GM08714 (cell line): Measurements from ENCODE around the gene STEAP1B.

Experiments
- H3K4me3 ChIP-seq: fragments of 200-500 bp; sonication (Bioruptor generic); 2 replicates; pipeline ENCODE4 v1.5.1; 2014; ENCODE audit warnings: mild to moderate bottlenecking, low read length, inconsistent platforms
- ZNF274 ChIP-seq: IDR thresholded peaks from 2 replicates; pipeline ENCODE4 v1.6.1; 2012; ENCODE audit warnings: mild to moderate bottlenecking, low read depth, low read length

Gene STEAP1B

DNA sequence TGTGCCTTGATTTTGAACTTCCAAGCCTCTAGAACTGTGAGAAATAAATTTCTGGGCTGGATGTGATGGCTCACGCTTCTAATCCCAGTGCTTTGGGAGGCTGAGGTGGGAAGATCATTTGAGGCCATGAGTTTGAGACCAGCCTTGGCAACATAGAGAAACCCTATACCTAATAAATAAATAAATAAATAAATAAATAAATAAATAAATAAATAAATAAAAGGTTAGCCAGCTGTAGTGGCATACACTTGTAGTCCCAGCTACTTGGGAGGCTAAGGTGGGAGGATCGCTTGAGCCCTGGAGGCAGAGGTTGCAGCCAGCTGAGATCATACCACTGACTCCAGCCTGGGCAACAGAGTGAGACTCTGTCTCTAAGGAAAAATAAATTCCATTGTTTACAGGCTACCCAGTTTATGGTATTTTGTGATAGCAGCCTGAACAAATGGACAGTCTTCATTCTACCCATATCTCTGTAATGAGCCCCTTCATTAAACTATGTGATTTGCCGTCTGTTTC, 67.7 kb downstream of the STEAP1B start:
- no peak for TF ChIP-seq ZNF274

DNA sequence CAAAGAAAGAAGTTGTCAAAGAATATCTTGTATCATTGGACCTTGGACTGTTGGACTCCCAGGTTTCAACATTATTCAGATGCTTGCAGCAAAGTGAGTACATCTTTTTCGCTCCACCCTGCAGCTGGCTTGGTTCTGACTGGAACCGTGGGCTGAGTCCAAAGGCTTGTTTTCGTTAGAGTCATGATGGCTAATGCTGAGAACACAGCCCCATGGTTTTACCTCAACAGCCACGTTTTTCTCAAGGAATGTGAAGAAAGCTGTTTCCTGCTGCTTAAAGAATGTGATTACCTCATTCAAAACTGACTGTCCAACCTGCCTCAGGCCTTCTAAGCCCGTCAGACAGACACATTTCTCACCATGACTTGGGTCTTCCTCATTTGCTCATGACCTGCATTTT, 69.5 kb downstream of the STEAP1B start:
- no peak overlapping the region for H3K4me3 ChIP-seq
- TF ChIP-seq ZNF274, result no peak

More for the DNA sequence above, 67.7 kb downstream of the STEAP1B start:
- H3K4me3 ChIP-seq, result no peak overlapping the region

DNA sequence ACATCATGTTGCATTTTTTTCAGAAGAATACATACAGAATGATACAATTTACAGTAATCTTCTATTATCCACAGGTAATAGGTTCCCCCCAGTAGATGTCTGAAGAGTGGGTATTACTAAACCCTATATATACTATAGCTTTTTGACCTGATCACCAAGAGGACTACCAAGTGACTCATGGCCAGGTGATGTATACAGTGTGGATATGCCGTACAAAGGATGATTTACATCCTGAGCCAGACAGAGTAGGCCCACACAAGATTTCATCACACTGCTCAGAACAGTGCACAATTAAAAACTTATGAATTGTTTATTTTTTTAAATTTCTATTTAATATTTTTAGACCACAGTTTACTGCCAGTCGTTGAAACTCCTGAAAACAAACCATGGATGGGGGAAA, 70.6 kb downstream of the STEAP1B start:
- no peak for TF ChIP-seq ZNF274
- H3K4me3 ChIP-seq, result no peak overlapping the region

DNA sequence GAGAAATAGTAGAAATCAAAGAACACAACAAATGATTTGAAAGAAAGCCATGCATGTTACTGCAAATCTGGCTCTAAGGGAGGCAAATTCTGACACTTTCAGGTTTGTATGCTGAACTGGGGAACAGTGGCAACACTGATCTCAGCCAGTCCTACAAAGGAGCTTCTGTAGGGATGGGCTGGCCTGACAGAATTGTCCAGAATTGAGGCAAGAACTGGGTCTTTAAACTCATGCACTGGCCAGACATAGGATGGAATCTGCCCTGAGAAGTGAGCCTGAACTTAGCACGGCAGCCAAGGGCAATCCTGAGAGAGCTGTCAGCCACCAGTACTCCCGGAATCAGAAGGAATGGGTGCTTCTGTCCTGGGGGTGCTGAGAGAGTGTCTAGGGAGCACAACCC, 72.1 kb downstream of the STEAP1B start:
- TF ChIP-seq ZNF274, result no peak
- no peak overlapping the region for H3K4me3 ChIP-seq

DNA sequence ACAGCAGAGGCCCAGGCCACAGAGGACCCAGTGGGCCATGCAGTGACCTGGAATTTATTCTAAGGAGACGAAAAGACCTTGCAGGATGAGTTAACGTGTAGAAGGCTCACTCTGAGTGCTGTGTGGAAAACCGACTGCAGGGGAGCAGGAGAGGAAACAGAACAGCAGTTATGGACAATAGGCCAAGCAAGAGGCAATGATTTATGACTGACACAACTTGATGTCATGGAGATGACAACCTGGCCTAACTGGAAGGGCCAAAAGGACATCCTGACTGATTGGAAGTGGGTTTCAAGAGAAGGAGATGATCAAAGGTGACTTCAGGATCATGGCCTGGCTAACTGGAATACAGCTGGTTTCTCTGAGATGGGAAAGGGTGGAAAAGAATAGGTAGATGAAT, 72.9 kb downstream of the STEAP1B start:
- H3K4me3 ChIP-seq, result no peak overlapping the region

DNA sequence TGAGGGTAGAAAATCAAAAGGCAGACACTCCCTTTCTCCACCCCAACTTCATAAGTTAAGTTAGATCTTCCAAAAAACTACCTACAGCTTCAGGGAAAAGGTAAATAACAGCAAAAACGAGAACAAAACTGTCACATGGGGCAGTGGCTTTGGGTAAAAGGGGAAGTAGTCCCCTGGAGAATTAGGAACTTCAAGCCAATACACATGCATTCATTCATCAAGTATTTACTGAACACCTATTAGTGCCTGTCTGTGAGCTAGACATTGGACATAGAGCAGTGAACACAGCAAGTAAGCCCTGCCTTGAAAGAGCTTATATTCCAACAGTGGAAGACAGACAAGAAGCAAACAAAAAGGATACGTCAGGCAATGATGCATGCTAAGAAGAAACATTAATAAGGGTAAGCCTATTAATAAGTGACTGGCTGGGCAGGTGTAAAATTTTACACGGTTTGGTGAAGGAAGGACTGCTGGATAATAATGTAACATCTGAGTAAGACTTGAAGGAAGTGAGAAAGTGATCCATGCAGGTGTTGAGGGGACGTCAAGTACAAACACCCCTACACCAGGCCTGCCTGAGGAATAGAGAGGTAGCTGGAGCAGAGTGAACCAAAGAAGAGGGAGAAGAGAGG, 73.4 kb downstream of the STEAP1B start:
- TF ChIP-seq ZNF274, result no peak
- H3K4me3 ChIP-seq, result no peak overlapping the region

More for the DNA sequence above, 72.9 kb downstream of the STEAP1B start:
- no peak for TF ChIP-seq ZNF274

DNA sequence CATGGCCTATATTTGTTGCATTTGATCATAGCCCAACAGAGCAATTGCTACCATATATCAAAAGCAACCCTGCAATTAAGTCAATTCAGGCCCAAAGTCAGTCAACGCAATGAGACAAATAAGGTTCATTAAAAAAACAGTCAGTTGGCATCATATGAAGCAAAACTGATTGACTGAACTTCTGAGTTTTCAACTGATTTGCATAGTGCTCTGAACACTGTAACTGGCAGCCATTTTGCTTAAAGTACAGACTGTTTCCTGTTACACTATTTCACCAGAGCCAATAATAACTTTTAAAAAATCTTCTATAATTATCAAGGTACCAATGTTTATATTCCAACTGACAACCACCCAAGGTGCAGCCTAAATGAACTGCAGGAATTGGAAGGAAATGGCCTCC, 74.6 kb downstream of the STEAP1B start:
- no peak overlapping the region for H3K4me3 ChIP-seq
- TF ChIP-seq ZNF274, result no peak

DNA sequence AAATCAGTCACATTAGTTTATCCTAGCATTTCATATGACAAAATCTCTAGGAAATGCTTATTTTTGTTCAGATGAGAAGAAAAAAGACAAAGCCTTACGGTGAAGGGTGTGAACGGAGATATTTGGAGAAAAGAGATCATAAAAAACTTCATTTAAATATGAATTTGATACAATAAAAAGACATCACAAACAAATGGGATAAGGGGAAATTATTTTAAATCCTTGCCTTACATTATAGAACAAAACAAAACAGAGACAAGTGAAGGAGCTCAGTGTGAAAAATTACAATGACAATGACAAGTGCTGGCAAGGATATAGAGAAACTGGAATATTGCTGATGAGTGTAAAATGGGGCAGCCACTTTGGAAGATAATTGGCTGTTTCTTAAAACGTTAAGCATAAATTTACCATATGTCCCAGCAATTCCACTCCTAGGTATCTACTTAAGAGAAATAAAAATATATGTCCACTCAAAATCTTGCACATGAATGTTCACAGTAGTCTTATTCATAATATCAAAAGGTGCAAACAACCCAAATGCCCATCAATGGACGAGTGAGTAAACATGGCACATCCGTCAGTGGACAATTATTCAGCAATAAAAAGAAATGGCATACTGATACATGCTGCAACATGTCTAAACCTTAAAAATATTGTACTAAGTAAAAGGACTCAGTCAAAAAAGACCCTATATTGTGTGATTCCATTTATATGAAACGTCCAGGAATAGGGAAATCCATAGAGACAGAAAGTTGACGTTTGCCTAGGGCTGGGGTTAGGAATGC, 77.0 kb downstream of the STEAP1B start:
- TF ChIP-seq ZNF274, result no peak
- no peak overlapping the region for H3K4me3 ChIP-seq

DNA sequence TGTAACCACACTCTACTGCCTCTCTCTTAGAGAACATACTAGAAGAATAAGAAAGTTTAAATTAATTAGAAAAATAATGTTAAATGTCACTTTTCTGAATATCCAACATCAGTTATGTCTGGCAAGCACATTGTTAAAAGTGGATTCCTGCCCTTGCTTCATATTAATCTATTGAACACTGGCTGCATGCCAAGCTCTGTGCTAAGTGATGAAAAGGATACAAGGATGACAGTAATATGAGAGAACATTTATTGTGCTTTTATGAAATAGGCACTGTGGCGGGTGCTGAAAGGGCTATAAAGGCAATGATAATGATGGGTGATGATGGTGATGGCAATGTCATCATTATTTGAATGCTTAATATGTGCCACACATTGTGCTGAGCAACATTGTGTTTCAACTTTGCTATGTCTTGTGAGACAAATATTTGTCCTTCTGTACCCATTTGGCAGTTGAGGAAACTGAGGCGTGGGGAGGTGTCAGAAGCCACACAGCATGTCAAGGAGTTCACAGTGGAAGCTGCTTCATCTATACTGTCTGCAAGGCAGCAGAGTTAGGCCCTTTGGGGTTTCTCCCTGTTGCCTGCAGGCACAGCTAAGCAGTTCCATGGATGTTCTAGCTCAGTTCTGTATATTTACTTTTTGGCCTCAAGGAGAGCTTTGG, 78.9 kb downstream of the STEAP1B start:
- TF ChIP-seq ZNF274, result no peak
- no peak overlapping the region for H3K4me3 ChIP-seq

DNA sequence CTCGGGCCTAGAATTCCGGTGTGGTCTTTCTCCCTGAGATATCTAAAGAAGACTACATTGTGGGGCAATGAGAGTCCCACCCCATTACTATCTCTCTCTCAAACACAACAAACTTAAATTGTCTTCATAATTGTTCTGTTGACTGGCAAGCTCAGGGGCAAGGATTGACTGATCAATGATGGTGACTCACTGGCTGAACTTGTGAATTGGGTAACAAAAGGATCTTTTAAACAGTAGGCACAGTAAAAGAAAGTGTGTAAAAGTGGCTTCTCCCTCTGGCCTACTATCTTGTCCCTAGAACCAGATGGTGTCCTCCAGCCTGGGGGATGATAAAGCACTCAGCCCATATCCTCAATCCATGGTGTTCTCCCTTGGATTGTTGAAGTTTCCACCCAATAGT, 80.0 kb downstream of the STEAP1B start:
- no peak for TF ChIP-seq ZNF274
- H3K4me3 ChIP-seq, result no peak overlapping the region

DNA sequence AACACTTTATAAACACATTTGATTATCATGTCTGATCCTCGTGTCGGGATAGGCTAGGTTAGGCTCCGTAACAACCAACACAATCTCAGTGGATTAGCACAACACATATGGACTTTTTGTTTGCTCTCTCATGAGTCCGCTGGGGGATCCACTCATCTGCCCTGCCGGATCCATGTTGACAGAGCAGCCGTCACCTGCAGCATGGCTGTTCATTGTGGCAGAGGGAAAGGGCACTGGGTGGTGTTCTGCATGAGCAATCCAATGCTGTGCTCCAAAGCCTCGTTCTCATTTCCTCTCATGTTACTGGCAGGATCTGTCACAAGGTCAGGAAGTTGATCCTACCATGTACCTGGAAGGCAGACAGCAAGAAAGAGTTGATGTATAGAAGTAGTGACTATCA, 80.5 kb downstream of the STEAP1B start:
- no peak overlapping the region for H3K4me3 ChIP-seq
- no peak for TF ChIP-seq ZNF274

DNA sequence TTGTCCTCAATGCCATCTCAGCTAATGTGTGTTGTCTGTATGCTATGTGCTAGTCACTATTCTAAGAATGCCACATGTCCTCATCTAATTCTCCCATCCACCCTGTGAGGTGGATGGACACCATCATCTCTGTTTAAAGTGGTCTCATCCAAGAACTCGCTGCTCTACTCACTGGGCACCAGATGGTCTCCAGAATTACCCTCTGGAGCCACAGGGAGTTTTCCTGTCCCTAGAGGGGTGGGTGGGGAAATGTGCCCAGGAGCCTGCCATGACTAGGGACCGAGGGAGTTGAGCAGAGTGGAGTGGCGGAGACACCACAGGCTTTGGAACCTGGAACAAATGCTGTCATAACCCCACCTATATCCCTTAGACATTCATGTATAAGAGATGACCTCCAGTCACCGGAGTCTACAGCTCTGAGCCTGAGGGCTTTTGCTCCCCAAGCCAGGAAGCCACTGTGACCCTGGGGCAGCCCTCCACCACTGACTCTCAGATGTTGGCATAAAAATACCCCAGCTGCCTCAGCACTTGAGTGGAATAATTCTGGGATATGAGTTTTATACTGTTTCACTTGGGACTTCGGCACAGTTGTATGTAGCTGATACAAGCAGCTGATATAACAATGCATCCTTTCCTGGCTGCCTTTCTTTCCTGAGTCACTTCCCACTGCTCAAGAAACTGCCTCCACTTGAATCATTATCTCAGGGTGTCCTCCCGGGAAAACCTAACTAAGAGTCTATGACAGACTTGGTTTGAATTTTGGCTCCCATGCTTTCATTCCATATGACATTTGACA, 81.5 kb downstream of the STEAP1B start:
- no peak overlapping the region for H3K4me3 ChIP-seq
- no peak for TF ChIP-seq ZNF274

DNA sequence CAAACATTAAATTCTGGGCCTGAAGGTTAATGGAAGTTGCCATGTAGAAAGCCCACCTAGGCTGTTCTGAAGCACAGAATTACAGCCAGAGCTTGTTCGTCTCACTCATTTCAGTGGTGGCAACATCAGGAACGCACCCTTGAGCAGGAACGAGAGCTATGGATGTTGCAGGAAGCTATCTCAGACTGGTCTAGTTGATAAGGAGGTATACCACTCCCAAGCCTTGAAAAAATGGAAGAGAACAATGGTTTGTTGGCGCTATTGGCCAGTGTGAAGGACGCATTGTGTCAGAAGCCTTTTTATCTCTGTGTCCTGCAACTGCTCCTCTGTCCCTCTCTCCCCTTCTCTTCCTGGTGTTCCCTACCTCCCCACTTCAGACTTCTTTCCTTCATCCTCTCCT, 82.1 kb downstream of the STEAP1B start:
- TF ChIP-seq ZNF274, result no peak
- H3K4me3 ChIP-seq, result no peak overlapping the region

DNA sequence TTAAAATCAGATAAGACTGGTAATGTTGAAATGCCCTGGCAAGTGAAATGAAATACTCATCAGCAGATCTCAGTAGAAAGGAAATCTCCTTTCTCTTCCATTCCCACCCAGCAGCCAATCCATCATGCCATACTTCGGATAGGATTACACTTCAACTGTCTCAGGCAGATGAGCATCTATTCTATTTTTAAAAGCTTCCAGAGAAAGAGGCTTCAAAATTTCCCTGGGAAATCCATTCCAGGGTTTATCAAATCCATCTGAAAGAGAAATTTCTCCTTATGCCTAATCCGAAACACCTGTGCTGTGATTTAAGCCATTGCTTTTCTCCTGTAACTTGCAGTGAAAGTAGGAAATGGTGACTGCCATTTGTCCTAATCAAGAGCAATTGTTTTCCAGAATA, 82.6 kb downstream of the STEAP1B start:
- TF ChIP-seq ZNF274, result no peak
- no peak overlapping the region for H3K4me3 ChIP-seq
